Erythroblast (primary cell): ENCODE data around the gene NBEAL2.

Experiments
- DNase-seq, 2 experiments: peaks; one replicate each; lab custom pipeline; 2025; lab: John Stamatoyannopoulos, UW
- GATA1 ChIP-seq: IDR thresholded peaks from 2 replicates; pipeline ENCODE4 v1.6.1; 2011; ENCODE audit warnings: low read depth, mild to moderate bottlenecking, control low read depth, low read length, moderate library complexity
- POLR2A ChIP-seq: IDR thresholded peaks from 2 replicates; pipeline ENCODE4 v1.6.1; 2011; ENCODE audit warnings: mild to moderate bottlenecking, low read length

Gene NBEAL2

GRCh38 chr3:47001731-47002170 is 22.3 kb downstream of the NBEAL2 start:
- TF ChIP-seq POLR2A (no peak), GATA1 (no peak)
- DNase-seq, result no peak

- TF ChIP-seq POLR2A (no peak), GATA1 (no peak)
- DNase-seq, result no peak
Measured at GRCh38 chr3:47002171-47003055, 22.9 kb downstream of the NBEAL2 start.

GRCh38 chr3:47003056-47003410 is 23.6 kb downstream of the NBEAL2 start:
- DNase-seq, result no peak
- TF ChIP-seq GATA1, result no peak
- TF ChIP-seq POLR2A, result no peak

DNA sequence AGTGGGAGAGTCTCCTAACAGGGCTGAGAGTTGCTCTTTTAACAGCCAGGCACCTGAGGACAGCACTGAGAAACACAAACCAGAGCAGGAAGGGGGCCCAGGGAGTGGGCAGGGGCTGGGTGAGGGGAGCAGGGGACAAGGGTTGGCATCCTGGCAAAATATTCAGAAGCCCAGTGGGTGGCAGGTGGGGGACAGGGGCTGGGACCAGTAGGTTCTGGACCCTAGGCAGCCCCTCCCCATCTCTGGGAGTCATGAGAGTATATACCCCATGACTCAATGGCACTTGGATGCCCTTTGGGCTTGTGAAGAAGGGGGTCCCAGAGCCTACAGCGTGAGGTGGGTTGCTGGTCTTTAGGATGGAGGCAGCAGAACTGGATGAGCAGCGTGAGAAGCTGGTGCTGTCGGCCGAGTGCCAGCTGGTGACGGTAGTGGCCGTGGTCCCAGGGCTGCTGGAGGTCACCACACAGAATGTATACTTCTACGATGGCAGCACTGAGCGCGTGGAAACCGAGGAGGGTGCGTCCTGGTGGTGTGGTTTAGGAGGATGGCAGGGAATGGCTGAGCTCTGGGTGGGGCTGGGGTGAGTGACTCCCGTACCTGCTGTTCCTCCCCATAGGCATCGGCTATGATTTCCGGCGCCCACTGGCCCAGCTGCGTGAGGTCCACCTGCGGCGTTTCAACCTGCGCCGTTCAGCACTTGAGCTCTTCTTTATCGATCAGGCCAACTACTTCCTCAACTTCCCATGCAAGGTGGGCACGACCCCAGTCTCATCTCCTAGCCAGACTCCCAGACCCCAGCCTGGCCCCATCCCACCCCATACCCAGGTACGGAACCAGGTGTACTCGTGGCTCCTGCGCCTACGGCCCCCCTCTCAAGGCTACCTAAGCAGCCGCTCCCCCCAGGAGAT is 24.2 kb downstream of the NBEAL2 start:
- no peak for TF ChIP-seq POLR2A
- no peak for DNase-seq

DNA sequence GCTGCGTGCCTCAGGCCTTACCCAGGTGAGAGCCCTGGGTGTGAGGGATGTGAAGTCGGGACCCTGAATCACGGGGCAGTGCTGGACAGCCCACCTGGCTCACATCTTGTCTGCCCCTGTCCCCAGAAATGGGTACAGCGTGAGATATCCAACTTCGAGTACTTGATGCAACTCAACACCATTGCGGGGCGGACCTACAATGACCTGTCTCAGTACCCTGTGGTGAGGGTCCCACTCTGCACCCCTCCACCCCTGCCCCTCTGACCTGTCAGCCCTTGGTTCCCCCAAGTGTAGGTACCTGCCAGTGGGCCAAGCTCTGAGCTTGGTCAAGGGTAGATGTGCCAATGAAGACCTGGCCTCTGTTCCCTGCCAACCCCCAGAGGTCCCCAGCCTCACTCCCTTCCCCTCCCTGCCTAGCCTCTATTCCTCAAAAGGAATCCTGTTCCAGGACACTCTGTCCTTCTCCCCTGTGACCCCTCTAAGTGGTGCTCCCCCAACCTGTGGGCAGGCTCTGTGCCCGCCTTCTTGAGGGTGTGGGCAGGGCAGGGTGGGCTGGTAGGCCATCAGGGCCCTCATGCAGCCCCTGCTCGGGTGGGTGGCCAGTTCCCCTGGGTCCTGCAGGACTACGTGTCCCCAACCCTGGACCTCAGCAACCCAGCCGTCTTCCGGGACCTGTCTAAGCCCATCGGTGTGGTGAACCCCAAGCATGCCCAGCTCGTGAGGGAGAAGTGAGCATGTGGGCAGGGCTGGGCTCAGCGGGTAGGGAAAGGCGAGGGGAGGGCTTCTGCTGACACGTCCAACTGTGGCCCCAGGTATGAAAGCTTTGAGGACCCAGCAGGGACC is 25.1 kb downstream of the NBEAL2 start:
- TF ChIP-seq GATA1, result no peak
- no peak for TF ChIP-seq POLR2A
- no peak for DNase-seq

DNA sequence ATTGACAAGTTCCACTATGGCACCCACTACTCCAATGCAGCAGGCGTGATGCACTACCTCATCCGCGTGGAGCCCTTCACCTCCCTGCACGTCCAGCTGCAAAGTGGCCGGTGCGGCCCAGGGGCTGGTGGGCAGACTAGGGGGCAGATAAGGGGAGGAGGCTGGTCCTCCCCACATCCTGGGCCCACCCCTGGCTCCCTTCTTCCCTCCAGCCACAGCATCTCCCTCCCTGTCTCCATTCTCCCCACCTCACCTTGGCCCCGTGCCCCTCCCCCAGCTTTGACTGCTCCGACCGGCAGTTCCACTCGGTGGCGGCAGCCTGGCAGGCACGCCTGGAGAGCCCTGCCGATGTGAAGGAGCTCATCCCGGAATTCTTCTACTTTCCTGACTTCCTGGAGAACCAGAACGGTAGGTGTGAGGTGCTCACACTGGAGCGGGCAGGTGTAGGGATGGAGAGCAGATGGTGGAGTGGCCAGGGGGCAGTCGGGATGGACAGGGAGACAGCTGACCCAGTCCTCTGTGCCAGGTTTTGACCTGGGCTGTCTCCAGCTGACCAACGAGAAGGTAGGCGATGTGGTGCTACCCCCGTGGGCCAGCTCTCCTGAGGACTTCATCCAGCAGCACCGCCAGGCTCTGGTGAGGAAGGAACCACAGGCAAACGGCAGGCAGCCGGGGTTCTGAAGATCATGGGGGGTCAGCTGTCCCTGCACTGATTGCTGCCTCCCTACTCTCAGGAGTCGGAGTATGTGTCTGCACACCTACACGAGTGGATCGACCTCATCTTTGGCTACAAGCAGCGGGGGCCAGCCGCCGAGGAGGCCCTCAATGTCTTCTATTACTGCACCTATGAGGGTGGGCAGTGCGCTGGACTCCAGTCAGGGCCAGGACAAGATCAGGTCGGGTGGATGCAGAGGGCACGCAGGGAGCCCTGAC is 26.0 kb downstream of the NBEAL2 start:
- DNase-seq, result no peak

GRCh38 chr3:47006145-47006651 is 26.7 kb downstream of the NBEAL2 start:
- no peak for DNase-seq
- TF ChIP-seq GATA1 (no peak), POLR2A (no peak)

More for the DNA sequence above, 26.0 kb downstream of the NBEAL2 start:
- TF ChIP-seq GATA1 (no peak), POLR2A (no peak)

GRCh38 chr3:47007001-47007400 is 27.5 kb downstream of the NBEAL2 start:
- TF ChIP-seq GATA1 (no peak), POLR2A (no peak)
- DNase-seq, result no peak

DNA sequence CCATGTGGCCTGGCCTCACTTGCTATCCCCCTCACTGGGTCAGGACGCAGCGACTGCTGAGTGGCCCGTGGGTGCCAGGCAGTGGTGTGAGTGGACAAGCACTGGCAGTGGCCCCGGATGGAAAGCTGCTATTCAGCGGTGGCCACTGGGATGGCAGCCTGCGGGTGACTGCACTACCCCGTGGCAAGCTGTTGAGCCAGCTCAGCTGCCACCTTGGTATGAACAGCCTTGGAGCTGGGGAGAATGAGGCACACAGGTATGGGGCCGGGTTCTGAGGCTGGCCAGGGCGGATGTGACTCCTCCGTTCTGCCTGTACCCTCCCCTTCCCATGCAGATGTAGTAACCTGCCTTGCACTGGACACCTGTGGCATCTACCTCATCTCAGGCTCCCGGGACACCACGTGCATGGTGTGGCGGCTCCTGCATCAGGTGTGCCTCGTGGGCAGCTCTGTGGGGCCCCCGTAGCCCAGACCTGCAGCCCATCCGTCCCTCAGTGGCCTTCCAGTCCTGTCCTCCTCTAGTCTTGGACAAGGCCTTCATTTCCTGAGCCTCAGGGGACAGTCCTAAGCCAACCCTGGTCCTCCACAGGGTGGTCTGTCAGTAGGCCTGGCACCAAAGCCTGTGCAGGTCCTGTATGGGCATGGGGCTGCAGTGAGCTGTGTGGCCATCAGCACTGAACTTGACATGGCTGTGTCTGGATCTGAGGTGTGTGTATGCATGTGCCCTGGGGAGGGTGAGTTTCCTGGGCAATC is 28.2 kb downstream of the NBEAL2 start:
- TF ChIP-seq GATA1 (no peak), POLR2A (no peak)
- DNase-seq, result no peak

GRCh38 chr3:47008234-47008796 is 28.8 kb downstream of the NBEAL2 start:
- DNase-seq, result no peak
- no peak for TF ChIP-seq GATA1
- no peak for TF ChIP-seq POLR2A

DNA sequence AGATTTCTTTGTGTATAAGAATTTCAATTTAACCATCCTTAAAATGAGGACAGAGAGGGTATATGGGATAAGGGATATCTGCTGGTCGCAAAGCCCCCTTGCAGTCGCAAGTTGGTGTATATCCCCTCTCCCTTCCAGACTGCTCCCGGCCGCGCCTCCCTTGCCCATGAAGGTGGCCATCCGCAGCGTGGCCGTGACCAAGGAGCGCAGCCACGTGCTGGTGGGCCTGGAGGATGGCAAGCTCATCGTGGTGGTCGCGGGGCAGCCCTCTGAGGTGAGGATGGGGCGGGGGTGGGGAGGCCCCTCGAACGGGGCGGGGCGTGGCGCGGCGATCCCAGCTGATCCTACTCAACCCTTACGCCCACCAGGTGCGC is 29.4 kb downstream of the NBEAL2 start:
- no peak for TF ChIP-seq GATA1
- TF ChIP-seq POLR2A, result no peak
- no peak for DNase-seq
